Psoas muscle (tissue), 8 donors: Measurements from ENCODE around the gene ABCC4. TPM values are rescaled to one million over a fixed set of nuclear protein-coding genes. Genes with fewer than 3 reads are reported as not detected.
"Not testable (repeated sequence)": the region's sequence is repeated elsewhere in the genome, so short reads cannot be mapped to it uniquely, and the experiment has no call there.

Source experiments
- ATAC-seq, 4 donors: fragments of 200-7000 bp; cut with Tn5 transposase; one replicate each; pipeline ENCODE4 v1.9.1; 2020; ENCODE audit warnings: moderate library complexity in 3 of 4, mild to moderate bottlenecking in 2 of 4
- DNase-seq, 2 donors: peaks; one replicate each; pipeline ENCODE4 v3.0.0-alpha.2; 2020
- H3K27ac ChIP-seq: fragments of 200-600 bp; one replicate; pipeline ENCODE4 v1.8.0; 2022
- H3K27me3 ChIP-seq, 3 donors: fragments of 200-600 bp in 1 of 3; one replicate each; pipeline versions ENCODE4 v1.6.1 to v1.8.0; 2013 to 2022; ENCODE audit warnings: low read length in 2 of 3, mild to moderate bottlenecking in 2 of 3, moderate library complexity in 1 of 3; ENCODE audit not compliant: insufficient read depth in 3 of 3
- H3K36me3 ChIP-seq, 2 donors: fragments of 200-600 bp in 1 of 2; one replicate each; pipeline versions ENCODE4 v1.6.1 to v1.8.0; 2013 to 2022; ENCODE audit warnings: low read depth in 1 of 2, mild to moderate bottlenecking in 1 of 2, moderate library complexity in 1 of 2; ENCODE audit not compliant: insufficient read depth in 1 of 2
- H3K4me1 ChIP-seq: fragments of 200-600 bp; one replicate; pipeline ENCODE4 v1.8.0; 2022
- H3K4me3 ChIP-seq: fragments of 200-600 bp; one replicate; pipeline ENCODE4 v1.8.0; 2022; ENCODE audit warnings: mild to moderate bottlenecking
- H3K9me3 ChIP-seq: fragments of 200-600 bp; one replicate; pipeline ENCODE4 v1.8.0; 2022
- WGBS, 3 donors: extraction: QIAGEN DNeasy Blood & Tissue Kit; methylation state at CpG; one replicate each; pipeline versions ENCODE4 v1.1.6 to v1.1.7; 2013; 5-methylcytosine and 5-hydroxymethylcytosine counted together
- intact Hi-C, 2 donors: fragments of 100-400 bp; cut with DNase I; formaldehyde crosslinking; loops; one replicate each; pipeline versions ENCODE4 v1.11.0 to v1.14.2; 2022
- polyA plus RNA-seq, 3 donors: library from polyadenylated mRNA; stranded (reverse); fragments of 200-250 nt; gene quantifications; one replicate each; pipeline ENCODE4 v1.2.3, GENCODE V29; 2013
- total RNA-seq, 4 donors: library from RNA; stranded (reverse); fragmentation: NEBNext Ultra II Directional in 2 of 4; extraction: Animal tissue kit (Norgen Biotek cat#: 25700) in 2 of 4; gene quantifications; one replicate each; pipeline versions ENCODE4 v1.2.1 to v1.2.4, GENCODE V29; 2021 to 2023
- TF ChIP-seq, protein P1 (sequence below): fragments of 200-600 bp; IDR thresholded peaks from one replicate; pipeline ENCODE4 v1.8.0; 2022; ENCODE audit warnings: antibody characterized with exemption
- donor health status: healthy with polysubstance abuse.
- donor health status: DM: no; HTN: no; CAD: no; lungs with moderate emphysema.
- donor health status: Bipolar disorder and iron deficiency.
- donor health status: healthy.
- donor health status: DM: yes; HTN: yes; CAD: no.
- donor health status: DM: no; HTN: no; CAD: no.
- donor health status: DM: no; HTN: no; CAD: no.
- donor health status: DM: yes; HTN: yes; CAD: no.

Gene ABCC4
- total and polyA plus RNA-seq, 7 donors = 2.3 to 25.2 (median 6.1) TPM

GRCh38 chr13:95180513-95181245 lies 120.6 kb downstream of the ABCC4 start:
- H3K36me3 ChIP-seq = peaks cover 0 to 18% of the 10 kb centered on the region in 2 donors
- DNase-seq (no peak), ATAC-seq (peak; percentile 48 to 94 (median 78))
- intact Hi-C loops = no loop called here
- H3K9me3 ChIP-seq = no peaks in the 10 kb centered on the region
- peak overlapping the region; percentile 62 for H3K27ac ChIP-seq
- no peak overlapping the region for H3K4me3 ChIP-seq
- TF ChIP-seq, protein P1, sequence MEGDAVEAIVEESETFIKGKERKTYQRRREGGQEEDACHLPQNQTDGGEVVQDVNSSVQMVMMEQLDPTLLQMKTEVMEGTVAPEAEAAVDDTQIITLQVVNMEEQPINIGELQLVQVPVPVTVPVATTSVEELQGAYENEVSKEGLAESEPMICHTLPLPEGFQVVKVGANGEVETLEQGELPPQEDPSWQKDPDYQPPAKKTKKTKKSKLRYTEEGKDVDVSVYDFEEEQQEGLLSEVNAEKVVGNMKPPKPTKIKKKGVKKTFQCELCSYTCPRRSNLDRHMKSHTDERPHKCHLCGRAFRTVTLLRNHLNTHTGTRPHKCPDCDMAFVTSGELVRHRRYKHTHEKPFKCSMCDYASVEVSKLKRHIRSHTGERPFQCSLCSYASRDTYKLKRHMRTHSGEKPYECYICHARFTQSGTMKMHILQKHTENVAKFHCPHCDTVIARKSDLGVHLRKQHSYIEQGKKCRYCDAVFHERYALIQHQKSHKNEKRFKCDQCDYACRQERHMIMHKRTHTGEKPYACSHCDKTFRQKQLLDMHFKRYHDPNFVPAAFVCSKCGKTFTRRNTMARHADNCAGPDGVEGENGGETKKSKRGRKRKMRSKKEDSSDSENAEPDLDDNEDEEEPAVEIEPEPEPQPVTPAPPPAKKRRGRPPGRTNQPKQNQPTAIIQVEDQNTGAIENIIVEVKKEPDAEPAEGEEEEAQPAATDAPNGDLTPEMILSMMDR = no peak
- peaks cover 17% of the 10 kb centered on the region for H3K4me1 ChIP-seq
- 39 to 50% (median 44%) methylated on average over 5 of the region's 5 CpGs for WGBS, 3 donors
- no peaks in the 10 kb centered on the region for H3K27me3 ChIP-seq

DNA sequence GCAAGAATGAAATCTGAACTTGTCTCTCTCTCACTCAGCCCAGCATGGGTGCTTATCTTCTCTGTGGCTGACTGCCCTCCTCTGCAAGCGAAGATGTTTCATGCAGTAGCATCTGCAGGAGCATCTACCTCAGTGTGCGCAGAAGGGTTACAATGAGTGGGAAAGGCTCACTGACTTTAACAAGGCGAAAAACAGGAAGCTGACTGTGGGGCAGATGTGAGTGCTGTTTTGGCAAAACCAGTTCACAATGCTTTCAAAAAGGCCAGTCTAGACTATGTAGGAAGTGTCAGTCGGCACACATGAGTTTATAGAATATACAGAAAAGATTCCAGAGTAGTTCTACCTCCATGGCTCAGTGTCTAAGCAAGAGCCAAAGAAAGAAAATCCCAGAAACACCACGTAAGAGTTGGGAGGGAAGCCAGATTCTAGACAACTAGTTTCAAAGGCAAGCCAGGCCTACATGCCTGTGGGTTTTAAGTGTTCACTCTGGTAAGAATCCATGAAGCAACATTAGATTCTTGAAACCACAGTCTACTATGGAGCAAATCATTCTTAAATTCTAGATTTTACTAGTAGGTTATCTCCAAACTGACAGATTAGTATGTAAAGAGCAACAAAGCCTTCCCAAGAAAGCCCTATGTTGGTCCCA lies 124.5 kb downstream of the ABCC4 start:
- no peak overlapping the region for H3K27ac ChIP-seq
- ATAC-seq = peak in 1 of 4 donors; percentile 63
- intact Hi-C loops = no loop called here
- 78 to 84% (median 84%) methylated on average over 5 of the region's 5 CpGs for WGBS, 3 donors
- peaks cover 0 to 37% of the 10 kb centered on the region in 2 donors for H3K36me3 ChIP-seq
- no peak for DNase-seq
- peaks cover 17% of the 10 kb centered on the region for H3K4me1 ChIP-seq
- H3K4me3 ChIP-seq = no peak overlapping the region
- no peaks in the 10 kb centered on the region for H3K9me3 ChIP-seq
- H3K27me3 ChIP-seq = no peaks in the 10 kb centered on the region
- TF ChIP-seq, protein P1 = no peak

DNA sequence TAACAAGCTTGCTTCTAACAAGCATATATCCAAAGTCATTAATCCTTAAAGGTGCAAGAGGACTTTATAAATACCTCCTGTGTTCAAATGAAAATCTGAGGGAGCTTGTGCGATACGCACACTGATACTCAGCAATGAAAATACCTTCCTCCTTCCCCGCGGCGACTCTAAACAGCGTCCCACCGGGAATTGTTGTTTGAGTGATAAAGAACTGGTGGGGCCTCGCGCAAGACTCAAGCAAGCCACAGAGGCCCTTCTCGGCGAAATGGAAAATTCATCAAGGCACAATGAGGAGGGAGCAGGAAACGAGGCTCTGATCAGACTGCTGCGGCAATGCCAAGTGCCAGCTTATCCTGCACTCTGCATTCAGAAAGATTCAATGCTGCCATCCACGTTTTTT lies 126.7 kb downstream of the ABCC4 start:
- no peak overlapping the region for H3K27ac ChIP-seq
- H3K36me3 ChIP-seq = peaks cover 0 to 39% of the 10 kb centered on the region in 2 donors
- no peak overlapping the region for H3K4me3 ChIP-seq
- TF ChIP-seq, protein P1 = no peak
- ATAC-seq (no peak), DNase-seq (no peak)
- H3K27me3 ChIP-seq = no peaks in the 10 kb centered on the region
- intact Hi-C loops = no loop called here
- 71 to 76% (median 71%) methylated on average over 14 of the region's 14 CpGs for WGBS, 3 donors
- peaks cover 4% of the 10 kb centered on the region for H3K4me1 ChIP-seq
- no peaks in the 10 kb centered on the region for H3K9me3 ChIP-seq

GRCh38 chr13:95168191-95168590 lies 133.1 kb downstream of the ABCC4 start:
- intact Hi-C loops = loop anchor here in 1 of 2 donors (10.0 kb wide), 1 partner anchor 493 kb away; no protein-coding TSS in a partner anchor
- Histone ChIP-seq H3K4me1 (no peaks in the 10 kb centered on the region), H3K36me3 (peaks cover 6 to 52% of the 10 kb centered on the region in 2 donors), H3K4me3 (no peak overlapping the region), H3K27me3 (no peaks in the 10 kb centered on the region), H3K27ac (no peak overlapping the region), H3K9me3 (no peaks in the 10 kb centered on the region)
- 87 to 92% (median 92%) methylated on average over 6 of the region's 6 CpGs for WGBS, 3 donors
- DNase-seq (no peak), ATAC-seq (no peak)
- TF ChIP-seq, protein P1 = no peak

DNA sequence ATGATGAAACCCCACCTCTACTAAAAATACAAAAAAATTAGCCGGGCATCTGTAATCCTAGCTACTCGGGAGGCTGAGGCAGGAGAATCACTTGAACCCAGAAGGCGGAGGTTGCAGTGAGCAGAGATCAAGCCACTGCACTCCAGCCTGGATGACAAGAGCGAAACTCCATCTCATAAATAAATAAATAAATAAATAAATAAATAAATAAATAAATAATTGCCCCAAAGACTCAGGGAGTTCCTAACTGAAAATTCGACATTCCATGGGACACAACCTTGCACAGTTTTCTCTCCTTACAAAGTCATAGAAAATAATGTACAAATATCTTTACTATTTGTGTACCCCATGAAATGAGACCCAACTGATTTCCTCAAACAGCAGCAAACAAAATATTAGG lies 134.2 kb downstream of the ABCC4 start:
- intact Hi-C loops = loop anchor here in 1 of 2 donors (10.0 kb wide), 1 partner anchor 492 kb away; no protein-coding TSS in a partner anchor
- 94 to 99% (median 97%) methylated on average over 5 of the region's 5 CpGs for WGBS, 3 donors
- H3K27me3 ChIP-seq, ATAC-seq, DNase-seq, H3K27ac ChIP-seq, H3K9me3 ChIP-seq, H3K4me1 ChIP-seq, H3K4me3 ChIP-seq: not testable (repeated sequence)
- H3K36me3 ChIP-seq = peaks cover 6 to 62% of the 10 kb centered on the region in 2 donors
